OCI-LY7 (cell line): ENCODE measurements around the gene RNF5.
"Not testable (repeated sequence)": the region's sequence is repeated elsewhere in the genome, so short reads cannot be mapped to it uniquely, and the experiment has no call there.

Source experiments
- CTCF ChIP-seq: fragments of 200-600 bp; sonication (generic); conservative IDR thresholded peaks from 2 replicates; pipeline ENCODE4 v1.5.1; 2014; ENCODE audit warnings: mild to moderate bottlenecking, antibody characterized with exemption, low read length, moderate library complexity, mixed read lengths
- EZH2phosphoT487 ChIP-seq: fragments of 200-600 bp; sonication (generic); IDR thresholded peaks from 2 replicates; pipeline ENCODE4 v1.6.1; 2018; ENCODE audit warnings: low read depth, borderline replicate concordance, mild to moderate bottlenecking, mixed run types, antibody characterized with exemption, low read length, moderate library complexity, mixed read lengths

GRCh38 chr6:32193096-32193495 is 14.9 kb downstream of the RNF5 start:
- TF ChIP-seq CTCF, EZH2phosphoT487: not testable (repeated sequence)
